GM19239 (cell line): ENCODE data around the gene ADGRF5.

Experiments
- DNase-seq: peaks from one replicate; pipeline ENCODE4 v3.0.0; 2011; ENCODE audit warnings: low spot score; ENCODE audit not compliant: insufficient read length
- FAIRE-seq: peaks from 2 replicates; lab custom pipeline; 2011; peaks lifted over from hg19 to GRCh38; lab: Jason Lieb, UNC

The ADGRF5 gene, protein sequence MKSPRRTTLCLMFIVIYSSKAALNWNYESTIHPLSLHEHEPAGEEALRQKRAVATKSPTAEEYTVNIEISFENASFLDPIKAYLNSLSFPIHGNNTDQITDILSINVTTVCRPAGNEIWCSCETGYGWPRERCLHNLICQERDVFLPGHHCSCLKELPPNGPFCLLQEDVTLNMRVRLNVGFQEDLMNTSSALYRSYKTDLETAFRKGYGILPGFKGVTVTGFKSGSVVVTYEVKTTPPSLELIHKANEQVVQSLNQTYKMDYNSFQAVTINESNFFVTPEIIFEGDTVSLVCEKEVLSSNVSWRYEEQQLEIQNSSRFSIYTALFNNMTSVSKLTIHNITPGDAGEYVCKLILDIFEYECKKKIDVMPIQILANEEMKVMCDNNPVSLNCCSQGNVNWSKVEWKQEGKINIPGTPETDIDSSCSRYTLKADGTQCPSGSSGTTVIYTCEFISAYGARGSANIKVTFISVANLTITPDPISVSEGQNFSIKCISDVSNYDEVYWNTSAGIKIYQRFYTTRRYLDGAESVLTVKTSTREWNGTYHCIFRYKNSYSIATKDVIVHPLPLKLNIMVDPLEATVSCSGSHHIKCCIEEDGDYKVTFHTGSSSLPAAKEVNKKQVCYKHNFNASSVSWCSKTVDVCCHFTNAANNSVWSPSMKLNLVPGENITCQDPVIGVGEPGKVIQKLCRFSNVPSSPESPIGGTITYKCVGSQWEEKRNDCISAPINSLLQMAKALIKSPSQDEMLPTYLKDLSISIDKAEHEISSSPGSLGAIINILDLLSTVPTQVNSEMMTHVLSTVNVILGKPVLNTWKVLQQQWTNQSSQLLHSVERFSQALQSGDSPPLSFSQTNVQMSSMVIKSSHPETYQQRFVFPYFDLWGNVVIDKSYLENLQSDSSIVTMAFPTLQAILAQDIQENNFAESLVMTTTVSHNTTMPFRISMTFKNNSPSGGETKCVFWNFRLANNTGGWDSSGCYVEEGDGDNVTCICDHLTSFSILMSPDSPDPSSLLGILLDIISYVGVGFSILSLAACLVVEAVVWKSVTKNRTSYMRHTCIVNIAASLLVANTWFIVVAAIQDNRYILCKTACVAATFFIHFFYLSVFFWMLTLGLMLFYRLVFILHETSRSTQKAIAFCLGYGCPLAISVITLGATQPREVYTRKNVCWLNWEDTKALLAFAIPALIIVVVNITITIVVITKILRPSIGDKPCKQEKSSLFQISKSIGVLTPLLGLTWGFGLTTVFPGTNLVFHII (N-terminal part only)

DNA sequence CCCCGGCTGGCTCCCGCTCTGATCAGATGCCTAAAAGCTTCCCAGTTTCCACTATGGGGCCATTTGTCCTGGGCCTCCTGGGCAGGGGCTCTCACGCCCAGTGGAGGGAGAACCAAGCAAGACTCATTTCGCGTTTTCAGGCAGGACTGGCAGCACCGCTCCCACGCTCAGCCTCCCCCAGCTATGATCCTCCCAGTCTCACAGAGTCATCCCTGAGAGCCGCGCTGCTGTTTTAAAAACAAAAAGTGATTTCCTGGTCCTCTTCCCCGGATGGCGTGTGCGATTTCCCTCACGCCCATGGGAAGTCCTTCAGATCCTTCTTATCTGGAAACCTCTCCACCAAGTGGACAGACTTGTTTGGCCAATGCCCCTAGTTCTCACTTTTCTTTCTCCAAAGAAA, at the start of gene ADGRF5:
Gene ADGRF5, minus strand, starts transcription at position 208 of the 400 bp plus-strand sequence. CDS start 15,176 bp downstream, outside the sequence.
- FAIRE-seq (no peak), DNase-seq (no peak)

DNA sequence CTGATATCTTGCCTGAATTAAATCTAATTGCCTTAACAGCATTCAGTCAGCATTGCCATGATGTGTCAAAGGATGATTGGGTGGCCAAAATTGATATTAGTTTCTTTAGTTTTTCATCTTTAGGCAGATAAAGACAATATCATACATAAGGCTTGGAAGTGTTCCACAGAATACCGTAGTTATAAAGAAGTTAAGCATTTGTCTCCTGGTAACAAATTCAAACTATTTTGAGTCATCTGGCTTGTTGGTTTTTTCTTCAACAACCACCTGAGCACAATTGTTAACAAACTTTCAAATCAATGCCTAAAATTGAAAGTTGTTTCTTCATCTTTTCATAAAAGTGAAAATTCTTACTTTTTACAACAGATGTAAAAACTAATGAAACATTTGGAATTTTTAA, 47.5 kb upstream of the ADGRF5 start:
- DNase-seq (no peak), FAIRE-seq (no peak)

DNA sequence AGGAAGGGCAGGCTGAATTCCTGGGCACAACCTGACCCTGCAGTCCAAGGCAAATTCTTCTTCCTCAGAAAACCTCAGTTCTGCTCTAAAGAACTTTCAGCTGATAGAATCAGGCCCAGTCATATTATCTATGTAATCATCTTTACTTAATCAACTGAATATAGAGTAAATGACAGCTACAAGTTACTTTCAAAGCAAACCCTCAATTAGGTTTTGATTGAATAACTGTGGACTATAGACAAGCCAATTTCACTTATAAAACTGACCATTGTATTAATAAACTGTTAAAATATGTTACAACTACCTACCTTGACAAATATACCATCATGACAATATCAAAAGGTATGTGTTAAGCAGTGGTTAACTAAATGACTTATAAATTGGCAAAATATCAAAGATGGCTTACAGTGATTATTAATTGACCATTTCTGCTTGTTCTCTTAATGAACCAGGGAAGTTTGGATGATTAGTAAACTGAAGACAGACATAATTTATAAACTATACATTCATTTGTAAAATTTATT, 46.1 kb upstream of the ADGRF5 start:
- DNase-seq (no peak), FAIRE-seq (no peak)

DNA sequence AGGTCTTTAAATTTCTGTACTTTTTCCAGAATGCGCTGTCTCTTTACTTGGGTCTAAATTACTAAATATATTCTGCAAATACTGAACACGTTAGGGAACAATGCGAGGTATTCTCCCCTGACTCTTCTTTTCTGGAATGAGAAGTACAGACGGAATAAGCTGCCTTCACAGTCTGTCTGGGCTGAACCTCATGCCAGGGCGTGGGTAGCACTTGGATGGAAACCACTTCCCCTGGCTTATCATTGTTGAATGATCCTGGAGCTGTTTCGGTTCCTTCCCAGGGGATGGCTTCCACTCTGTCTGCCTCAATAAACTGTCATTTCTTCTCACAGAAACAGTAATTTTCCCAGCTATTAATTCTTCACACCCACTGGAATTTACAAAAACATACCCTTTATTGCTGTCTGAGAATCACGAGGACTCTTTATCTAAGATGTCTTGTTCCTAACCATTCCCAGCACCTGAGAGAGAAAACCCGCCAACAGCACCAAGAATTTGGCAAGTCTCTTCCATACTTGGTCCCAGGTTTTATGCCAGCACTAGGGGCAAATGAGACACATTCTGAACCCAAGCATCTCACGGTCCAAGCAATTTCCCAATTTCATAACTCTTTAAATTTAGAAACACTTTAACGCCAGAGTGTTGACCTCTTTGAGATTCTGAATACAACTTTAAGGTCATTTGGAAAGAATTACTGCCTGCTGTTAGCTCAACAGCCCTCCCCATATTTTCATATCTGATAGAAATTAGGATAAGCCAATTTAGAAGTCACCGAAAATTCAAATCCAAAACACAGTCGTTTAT, 43.2 kb upstream of the ADGRF5 start:
- FAIRE-seq (no peak), DNase-seq (no peak)

DNA sequence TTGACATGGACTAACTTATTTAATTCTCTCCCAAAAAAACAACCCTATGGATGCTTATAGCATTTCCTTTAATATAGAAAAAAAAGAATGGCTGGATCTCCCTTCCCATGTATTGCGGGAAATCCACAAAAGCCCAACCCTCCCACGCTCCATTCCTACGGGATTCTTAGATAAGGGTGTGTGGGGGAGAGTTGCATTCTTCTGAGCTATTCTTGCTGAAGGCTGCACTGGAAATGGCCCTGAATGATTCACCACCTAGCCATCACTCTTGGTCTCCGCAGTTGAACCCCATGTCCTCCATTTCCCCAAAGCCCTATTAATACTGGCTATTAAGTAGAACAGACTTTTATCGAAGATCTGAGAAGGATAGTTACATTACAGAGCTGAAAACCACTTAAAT, 41.9 kb upstream of the ADGRF5 start:
- DNase-seq (no peak), FAIRE-seq (no peak)

DNA sequence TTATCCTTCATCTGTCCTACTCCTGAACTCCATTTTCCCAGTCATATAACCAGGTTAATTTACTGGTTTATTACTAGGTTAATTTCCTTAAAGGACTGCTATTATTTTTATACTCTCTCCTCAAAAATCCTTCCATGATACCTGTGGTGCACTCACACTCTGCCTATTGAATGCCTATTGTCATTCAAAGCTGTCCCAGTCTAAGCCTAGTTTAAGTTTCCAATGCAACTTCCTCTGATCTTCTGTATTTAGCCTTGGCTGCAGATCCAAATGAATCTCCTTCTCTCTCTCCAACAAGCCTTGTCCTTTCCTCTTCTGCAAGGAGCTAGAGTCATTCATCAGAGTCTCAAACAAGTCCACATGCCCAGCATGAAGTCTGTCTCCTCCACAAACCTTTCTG, 41.3 kb upstream of the ADGRF5 start:
- no peak for DNase-seq
- FAIRE-seq: no peak

DNA sequence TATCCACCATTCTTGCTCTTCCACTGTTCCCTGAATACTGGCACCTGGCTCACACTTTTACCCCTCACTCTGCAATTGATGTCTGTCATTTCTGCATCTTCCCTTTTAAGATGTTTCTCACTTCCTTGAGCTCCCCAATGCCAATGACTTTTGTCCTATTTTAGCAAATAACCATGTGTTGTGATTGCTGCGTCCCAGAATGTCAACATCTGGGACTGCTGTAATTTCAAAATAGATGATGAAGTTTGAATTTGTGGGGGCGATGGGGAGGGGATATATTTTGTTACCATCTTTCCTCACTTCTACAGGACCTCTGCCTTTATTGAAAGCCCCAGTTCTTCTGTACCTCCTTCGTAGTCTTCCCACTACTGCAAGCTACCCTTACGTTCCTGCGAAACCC, 40.0 kb upstream of the ADGRF5 start:
- DNase-seq (no peak), FAIRE-seq (no peak)

DNA sequence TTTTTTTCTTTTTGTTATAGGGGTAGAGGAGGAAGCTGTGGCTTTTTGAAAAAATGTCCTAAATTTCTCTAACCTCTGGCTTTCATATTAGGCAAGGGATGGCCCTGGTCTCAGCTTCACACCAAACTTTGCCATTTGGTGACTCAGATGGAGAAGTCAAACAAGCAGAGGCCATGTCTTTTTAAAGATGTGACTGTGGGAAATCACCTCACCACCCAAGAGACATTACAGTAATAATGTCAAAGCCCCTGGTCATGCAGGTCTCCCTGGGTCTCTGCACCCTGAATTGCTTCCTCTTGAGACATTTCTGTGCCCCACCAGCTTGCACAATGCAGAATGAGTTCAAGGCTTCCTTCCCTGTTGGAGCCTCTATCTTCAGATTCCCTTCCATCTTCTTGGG, 39.5 kb upstream of the ADGRF5 start:
- DNase-seq (no peak), FAIRE-seq (no peak)

DNA sequence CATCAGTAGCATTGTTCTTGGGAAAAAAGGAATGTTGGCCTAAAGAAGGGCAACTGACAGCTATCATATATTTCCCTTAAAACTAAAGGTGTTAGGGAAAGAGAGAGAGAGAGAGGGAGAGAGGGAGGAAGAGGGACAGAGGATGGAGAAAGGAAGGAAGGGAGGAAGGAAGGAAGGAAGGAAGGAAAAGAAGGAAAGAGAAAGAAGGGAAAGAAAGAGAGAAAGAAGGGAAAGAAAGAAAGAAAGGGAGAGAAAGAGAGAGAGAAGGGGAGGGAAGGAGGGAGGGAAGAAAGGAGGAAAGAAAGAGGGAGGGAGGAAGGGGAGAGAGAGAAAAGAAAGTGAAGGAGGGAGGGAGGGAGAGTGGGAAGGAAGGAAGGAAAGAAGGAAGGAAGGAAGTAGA, 37.7 kb upstream of the ADGRF5 start:
- FAIRE-seq (no peak), DNase-seq (no peak)

DNA sequence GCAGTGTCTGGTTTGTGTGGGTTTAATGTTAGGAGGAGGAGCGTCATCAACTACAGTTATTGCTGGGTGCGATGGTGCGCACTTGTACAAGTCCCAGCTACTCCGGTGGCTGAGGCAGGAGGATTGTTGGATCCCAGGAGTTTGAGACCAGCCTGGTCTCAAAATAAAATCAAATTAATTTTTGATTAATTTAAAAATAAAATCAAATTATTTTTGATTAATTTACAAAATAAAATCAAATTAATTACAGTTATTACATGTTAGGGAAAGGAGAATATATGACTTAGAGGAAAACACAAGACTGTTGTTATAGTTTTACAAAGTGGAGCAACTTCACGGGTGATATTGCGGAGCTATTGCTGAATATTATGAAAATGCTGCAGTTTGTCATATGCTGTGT, 34.7 kb upstream of the ADGRF5 start:
- FAIRE-seq: no peak

DNA sequence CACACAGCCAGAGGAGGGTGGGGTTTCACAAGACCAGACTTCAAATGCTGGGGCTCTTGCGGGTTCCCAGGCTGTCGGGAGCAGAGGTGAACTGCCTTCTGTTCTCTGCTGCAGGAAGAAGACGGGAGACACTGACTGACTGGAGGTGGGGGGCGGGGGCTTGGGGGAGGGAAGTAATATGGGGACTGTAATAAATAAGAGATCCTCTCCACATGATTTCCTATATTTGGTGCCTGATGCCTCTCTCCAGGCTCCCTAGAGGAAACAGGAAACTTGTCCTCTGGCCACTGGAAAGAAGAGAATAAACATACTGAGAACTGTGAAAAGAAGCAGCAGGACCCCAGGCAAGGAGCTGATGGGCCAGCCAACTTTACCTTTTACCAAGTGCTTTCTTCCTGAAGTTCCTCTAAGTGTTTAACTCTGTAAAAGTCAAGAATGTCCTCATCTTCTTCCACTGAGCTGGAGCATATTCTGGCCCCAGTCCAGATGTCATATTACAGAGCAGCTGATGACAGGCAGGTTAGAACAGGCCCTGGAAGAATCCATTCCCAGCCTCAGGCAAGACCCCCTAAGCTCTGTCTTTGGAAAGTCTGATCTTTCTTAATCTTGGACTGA, 33.2 kb upstream of the ADGRF5 start:
- no peak for FAIRE-seq
- no peak for DNase-seq

More for the DNA sequence above, 34.7 kb upstream of the ADGRF5 start:
- no peak for DNase-seq

DNA sequence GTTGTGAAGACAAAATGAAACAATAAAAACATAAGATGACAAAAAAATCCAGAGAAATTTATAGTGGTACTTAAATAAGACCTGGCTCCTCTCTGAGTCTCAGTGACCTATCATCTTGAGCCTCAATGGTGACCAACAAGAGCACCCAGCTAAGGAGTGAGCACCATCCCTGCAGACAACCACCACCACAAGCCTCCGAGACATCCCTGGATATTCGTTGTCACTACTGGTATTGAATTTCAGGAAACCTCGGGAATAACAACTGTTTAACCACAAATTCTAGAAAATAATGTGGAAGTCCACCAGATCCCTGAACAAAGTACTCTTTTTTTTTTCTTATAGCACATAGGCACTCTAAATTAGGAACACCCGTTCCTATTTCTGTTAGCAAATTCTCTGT, 32.2 kb upstream of the ADGRF5 start:
- DNase-seq (no peak), FAIRE-seq (no peak)

DNA sequence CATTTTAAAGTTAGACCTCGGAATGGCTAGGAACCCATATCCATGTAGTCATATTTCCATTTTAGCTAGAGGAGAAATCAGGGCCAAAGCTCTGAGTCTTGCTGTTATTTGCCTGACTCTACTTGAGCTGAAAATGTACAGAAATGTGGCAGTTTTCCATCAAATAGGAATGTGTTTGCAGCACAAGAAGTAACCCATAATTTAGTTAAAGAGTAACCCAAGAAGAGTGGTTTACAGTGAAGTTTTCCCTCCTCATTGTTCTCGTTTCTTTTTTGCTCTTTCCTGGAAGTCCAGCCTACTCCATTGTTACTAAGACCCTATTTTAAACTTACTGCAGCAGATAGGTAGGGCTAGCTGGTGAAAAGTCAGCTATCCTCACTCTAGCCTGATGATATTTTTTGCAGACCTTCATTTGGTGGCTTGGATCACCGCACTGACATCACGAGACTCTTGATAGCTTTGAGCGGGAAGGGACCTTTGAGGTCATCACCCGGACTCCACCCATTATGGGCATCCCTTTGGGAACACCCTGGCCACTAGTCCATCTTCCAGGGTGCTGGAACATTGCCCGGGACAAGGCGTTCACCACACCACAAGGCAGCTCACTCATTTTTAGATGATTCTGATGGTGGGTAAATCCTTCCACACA, 28.0 kb upstream of the ADGRF5 start:
- FAIRE-seq (no peak), DNase-seq (no peak)

DNA sequence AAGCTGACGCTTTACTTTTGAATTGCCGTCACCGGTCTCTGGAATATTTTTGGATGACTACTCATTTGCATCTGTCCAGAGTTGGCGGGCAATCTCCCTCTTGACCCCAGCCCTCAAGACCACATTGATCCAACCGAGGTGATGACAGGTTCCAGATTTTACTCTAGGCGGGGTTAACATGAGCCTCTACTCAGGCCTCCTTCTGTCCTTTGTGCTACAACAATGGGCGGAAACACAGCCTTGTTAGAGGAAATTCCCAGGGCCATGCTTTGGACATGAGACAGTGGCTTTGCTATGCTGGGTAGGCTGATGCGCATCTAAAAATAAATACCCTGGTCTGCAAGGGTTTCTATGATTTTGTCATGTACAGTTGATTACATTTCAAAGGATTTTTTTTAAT, 27.0 kb upstream of the ADGRF5 start:
- FAIRE-seq (no peak), DNase-seq (no peak)

DNA sequence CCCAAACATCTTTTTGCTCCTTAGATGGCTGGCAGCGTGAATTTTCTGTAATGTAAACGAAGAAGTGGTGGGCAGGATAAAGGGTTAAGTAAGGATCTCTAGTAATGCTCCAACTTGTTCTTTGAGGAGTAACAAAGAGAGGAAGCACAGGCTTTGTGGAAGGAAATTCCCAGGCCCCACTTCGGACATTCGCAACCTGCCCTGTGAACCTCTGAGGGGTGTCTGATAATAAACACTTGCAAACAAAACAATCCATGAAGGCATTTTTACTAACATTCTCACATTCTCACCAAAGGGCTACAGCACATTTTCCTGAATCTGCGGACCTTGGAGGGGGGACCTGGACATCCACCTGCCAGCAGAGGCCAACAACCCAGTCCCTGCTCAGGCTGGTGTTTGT, 25.8 kb upstream of the ADGRF5 start:
- DNase-seq: no peak
- no peak for FAIRE-seq

DNA sequence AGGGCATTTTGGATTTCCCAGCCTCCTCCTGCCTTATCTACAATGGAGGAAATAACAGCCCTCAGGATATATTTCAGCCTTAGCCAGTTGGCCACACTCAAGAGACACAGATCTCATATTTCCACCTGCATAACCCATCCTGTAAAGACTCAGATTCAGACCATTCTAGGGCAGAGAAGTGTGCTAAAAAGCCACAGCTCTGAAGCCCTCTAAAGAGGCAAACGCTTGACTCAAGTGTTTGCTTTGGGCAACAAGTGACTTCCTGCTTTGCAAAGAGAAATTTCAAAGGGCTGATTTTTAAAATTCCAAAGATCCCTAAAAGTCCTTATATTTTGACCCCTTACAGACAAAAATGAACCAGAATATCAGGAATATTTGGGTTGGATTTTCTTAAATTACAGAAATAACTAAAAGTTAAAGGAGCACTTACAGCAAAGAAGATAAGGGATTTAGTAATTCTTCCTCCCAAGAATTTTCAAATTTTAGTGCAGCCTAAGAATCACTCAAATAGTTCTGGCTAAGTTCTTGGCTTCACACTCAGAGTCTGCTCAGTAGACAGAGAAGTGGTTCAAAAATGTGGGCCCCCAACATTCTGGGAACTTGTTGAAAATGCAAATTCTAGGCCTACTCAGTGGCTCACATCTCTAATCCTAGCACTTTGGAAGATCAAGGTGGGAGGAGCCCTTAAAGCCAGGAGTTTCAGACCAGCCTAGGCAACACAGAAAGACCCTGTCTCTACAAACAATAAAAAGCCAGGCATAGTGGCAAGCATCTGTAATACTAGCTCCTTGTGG, 18.9 kb upstream of the ADGRF5 start:
- FAIRE-seq: no peak
- DNase-seq: no peak

DNA sequence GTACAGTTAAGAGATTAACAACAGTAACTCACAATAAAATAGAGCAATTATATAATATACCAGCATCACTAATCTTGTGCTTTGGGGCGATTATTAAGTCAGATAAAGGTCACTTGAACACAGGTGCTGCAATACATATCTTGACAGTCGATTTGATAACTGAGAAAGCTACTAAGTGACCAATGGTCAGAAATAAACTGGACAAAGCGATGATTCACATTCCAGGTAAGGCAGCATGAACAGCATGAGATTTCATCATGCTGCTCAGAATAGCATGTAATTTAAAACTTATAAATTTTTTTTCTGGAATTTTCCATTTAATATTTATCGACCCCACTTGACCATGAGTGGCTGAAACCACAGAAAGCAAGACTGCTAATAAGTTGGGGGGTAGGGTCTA, 15.9 kb upstream of the ADGRF5 start:
- no peak for DNase-seq
- FAIRE-seq: no peak

DNA sequence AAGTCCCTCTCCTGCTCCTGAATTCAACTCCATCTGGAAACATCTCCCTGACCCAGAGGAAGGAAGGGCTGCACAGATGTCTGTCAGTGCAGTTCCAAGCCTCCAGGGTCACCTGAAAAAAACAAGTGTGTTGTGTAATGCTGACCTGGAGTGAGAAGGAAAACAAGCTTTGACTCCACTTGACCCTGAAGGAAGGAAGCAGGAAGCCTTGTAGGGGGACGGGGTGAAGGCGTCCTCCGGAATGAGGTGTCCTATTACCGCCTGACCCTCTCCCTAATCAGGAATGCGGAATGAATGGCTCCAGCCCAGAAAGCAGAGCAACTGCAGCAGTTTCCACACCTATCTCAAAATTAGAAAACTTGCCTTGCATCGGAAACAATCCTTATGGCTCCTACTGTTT, 13.9 kb upstream of the ADGRF5 start:
- DNase-seq: no peak
- FAIRE-seq: no peak
